GM12878 (cell line): ENCODE measurements around the gene HIVEP3. TPM values are rescaled to one million over a fixed set of nuclear protein-coding genes. Genes with fewer than 3 reads are reported as not detected.
A peak's percentile ranks its signal among the peaks of the same experiment; 100 is the strongest.

Experiments
- ATAC-seq: fragments of 200-7000 bp; cut with Tn5 transposase; 3 replicates; pipeline ENCODE4 v1.9.1; 2020; ENCODE audit warnings: mild to moderate bottlenecking, moderate library complexity
- BruUV-seq: library from RNA; stranded (reverse); fragments of 400-500 nt; replicated peaks from 2 replicates; lab custom pipeline; 2021; lab: Mats Ljungman, UMichigan
- CTCF ChIA-PET: fragments of 300-600 bp; sonication (Branson Sonifier 250); formaldehyde crosslinking; extraction: SDS; loops from one replicate; lab custom pipeline; 2021; ENCODE audit warnings: inconsistent platforms; lab: Yijun Ruan, JAX
- POLR2A ChIA-PET: fragments of 350-600 bp; formaldehyde crosslinking; extraction: SDS; loops from one replicate; lab custom pipeline; 2021; ENCODE audit warnings: inconsistent platforms; lab: Charles Lee
- RAD21 ChIA-PET: fragments of 300-600 bp; sonication (Branson Sonifier 250); formaldehyde crosslinking; loops from one replicate; lab custom pipeline; 2023; ENCODE audit warnings: antibody characterized with exemption; ENCODE audit not compliant: unreplicated experiment; lab: Charles Lee
- SMC1A ChIA-PET: fragments of 300-600 bp; sonication (Branson Sonifier 250); formaldehyde crosslinking; loops from one replicate; lab custom pipeline; 2023; ENCODE audit not compliant: unreplicated experiment, uncharacterized antibody; lab: Charles Lee
- DNase-seq: peaks from one replicate; pipeline ENCODE4 v3.0.0-alpha.2; 2011; ENCODE audit warnings: low read depth, low spot score
- FAIRE-seq: peaks from 3 replicates; lab custom pipeline; 2011; peaks lifted over from hg19 to GRCh38; lab: Jason Lieb, UNC
- H2AFZ ChIP-seq: 2 replicates; pipeline ENCODE4 v1.6.0; 2011; ENCODE audit warnings: low read depth, low read length, control low read depth; ENCODE audit not compliant: control insufficient read depth
- H3K27ac ChIP-seq: 2 replicates; pipeline ENCODE4 v1.5.1; 2011; ENCODE audit warnings: control low read depth; ENCODE audit not compliant: control insufficient read depth, insufficient read depth
- H3K27me3 ChIP-seq, 2 experiments: replicated peaks in 1 of 2; 2 replicates each; pipeline versions ENCODE4 v1.6.0 to v1.6.1; 2011; ENCODE audit warnings: low read length in 1 of 2; ENCODE audit not compliant: control insufficient read depth in 2 of 2, insufficient read depth in 2 of 2
- H3K36me3 ChIP-seq, 2 experiments: 2 replicates each; pipeline ENCODE4 v1.5.1; 2011; ENCODE audit warnings: low read length in 1 of 2; ENCODE audit not compliant: control insufficient read depth in 2 of 2, insufficient read depth in 2 of 2
- H3K4me1 ChIP-seq: 2 replicates; pipeline ENCODE4 v1.6.1; 2011; ENCODE audit warnings: mild to moderate bottlenecking, low read length, moderate library complexity, mixed read lengths; ENCODE audit not compliant: control insufficient read depth, insufficient read depth
- H3K4me2 ChIP-seq: 2 replicates; pipeline ENCODE4 v1.6.0; 2011; ENCODE audit warnings: control low read depth; ENCODE audit not compliant: control insufficient read depth, insufficient read depth
- H3K4me3 ChIP-seq: fragments of 200-600 bp; sonication (generic); 2 replicates; pipeline ENCODE4 v1.5.1; 2016
- H3K79me2 ChIP-seq: 2 replicates; pipeline ENCODE4 v1.6.0; 2011; ENCODE audit warnings: low read length; ENCODE audit not compliant: control insufficient read depth, insufficient read depth
- H3K9ac ChIP-seq: 2 replicates; pipeline ENCODE4 v1.8.0; 2011; ENCODE audit warnings: low read length, control low read depth, mixed read lengths; ENCODE audit not compliant: control insufficient read depth, insufficient read depth
- H3K9me3 ChIP-seq: replicated peaks from 3 replicates; pipeline ENCODE4 v1.5.1; 2011; ENCODE audit warnings: mild to moderate bottlenecking, low read length; ENCODE audit not compliant: control insufficient read depth, insufficient read depth
- H4K20me1 ChIP-seq: 2 replicates; pipeline ENCODE4 v1.6.0; 2011; ENCODE audit not compliant: control insufficient read depth, insufficient read depth
- ASH2L ChIP-seq: fragments of 300-600, 200-600 bp; sonication (generic); IDR thresholded peaks from 2 replicates; pipeline ENCODE4 v1.6.1; 2017; ENCODE audit warnings: low read depth, mild to moderate bottlenecking, borderline replicate concordance
- CHD2 ChIP-seq: IDR thresholded peaks from 2 replicates; pipeline ENCODE4 v1.6.1; 2011; ENCODE audit warnings: low read depth, low read length, improper control_type of control experiment, borderline replicate concordance
- CREM ChIP-seq: IDR thresholded peaks from 2 replicates; pipeline ENCODE4 v1.6.1; 2014; ENCODE audit warnings: antibody characterized with exemption, low read depth
- GATAD2B ChIP-seq: fragments of 450-650 bp; conservative IDR thresholded peaks from 2 replicates; pipeline ENCODE4 v1.6.1; 2017; ENCODE audit warnings: low read depth, mild to moderate bottlenecking, moderate library complexity
- PKNOX1 ChIP-seq: fragments of 450-650 bp; IDR thresholded peaks from 2 replicates; pipeline ENCODE4 v1.6.1; 2016; ENCODE audit warnings: mild to moderate bottlenecking
- ZNF24 ChIP-seq: fragments of 450-650 bp; IDR thresholded peaks from 2 replicates; pipeline ENCODE4 v1.6.1; 2017; ENCODE audit warnings: antibody characterized with exemption, mild to moderate bottlenecking
- ZNF384 ChIP-seq: IDR thresholded peaks from 2 replicates; pipeline ENCODE4 v1.6.1; 2012; ENCODE audit warnings: low read depth, mild to moderate bottlenecking, low read length, improper control_type of control experiment, borderline replicate concordance
- WGBS: methylation state at CpG from one replicate; pipeline ENCODE4 v1.1.6; 2016; ENCODE audit warnings: low lambda C conversion rate; ENCODE audit not compliant: insufficient replicate concordance, insufficient coverage; ENCODE audit errors: missing lambda C conversion rate; 5-methylcytosine and 5-hydroxymethylcytosine counted together
- in situ Hi-C: fragments of 300-500 bp; cut with MboI; formaldehyde crosslinking; loops from 9 replicates; pipeline ENCODE4 v1.14.3; 2018; ENCODE audit warnings: mixed read lengths
- intact Hi-C: fragments of 100-400 bp; cut with micrococcal nuclease; formaldehyde crosslinking; loops from one replicate; pipeline ENCODE4 v1.14.2; 2022; ENCODE audit not compliant: unreplicated experiment
- polyA plus RNA-seq, 11 experiments: library from polyadenylated mRNA; depleted of rRNA in 4 of 11; unstranded in 6 of 11; stranded (reverse) in 5 of 11; fragments of >200 nt; fragmentation: Nextera tagmentation in 4 of 11; fragmentation: Illumina TruSeq in 1 of 11; extraction: Ambion mirVana in 4 of 11; extraction: Trizol in 1 of 11; gene quantifications; 1 replicate in 1 of 11; 2 replicates in 10 of 11; pipeline versions ENCODE4 v1.2.1 to v1.2.3, GENCODE V29; 2011 to 2016; ENCODE audit warnings: inconsistent platforms in 2 of 11, missing spikeins in 2 of 11, low read depth in 1 of 11
- total RNA-seq, 4 experiments: library from RNA; depleted of rRNA in 3 of 4; stranded (reverse); fragments of >200 nt in 3 of 4; fragmentation: Illumina TruSeq in 1 of 4; extraction: Trizol in 1 of 4; gene quantifications; 2 replicates each; pipeline versions ENCODE4 v1.2.1 to v1.2.3, GENCODE V29; 2013 to 2021
- TF ChIP-seq, protein P1 (sequence below): fragments of 450-650 bp; IDR thresholded peaks from 2 replicates; pipeline ENCODE4 v1.6.1; 2017; ENCODE audit warnings: mild to moderate bottlenecking, moderate library complexity
- TF ChIP-seq, protein P2 (sequence below): IDR thresholded peaks from 2 replicates; pipeline ENCODE4 v1.6.1; 2012; ENCODE audit warnings: low read depth, low read length, improper control_type of control experiment

Gene HIVEP3
- total and polyA plus RNA-seq, 10 of the 15 experiments (the other 5 are each of a cell fraction or from before 2014, with no cell fraction given), result 1.8 to 13.6 (median 3.8) TPM

GRCh38 chr1:41751804-41752513 is 166.8 kb downstream of the HIVEP3 start (continued):
- TF ChIP-seq PKNOX1, result no peak; the same call in 1 of the 2 replicates

DNA sequence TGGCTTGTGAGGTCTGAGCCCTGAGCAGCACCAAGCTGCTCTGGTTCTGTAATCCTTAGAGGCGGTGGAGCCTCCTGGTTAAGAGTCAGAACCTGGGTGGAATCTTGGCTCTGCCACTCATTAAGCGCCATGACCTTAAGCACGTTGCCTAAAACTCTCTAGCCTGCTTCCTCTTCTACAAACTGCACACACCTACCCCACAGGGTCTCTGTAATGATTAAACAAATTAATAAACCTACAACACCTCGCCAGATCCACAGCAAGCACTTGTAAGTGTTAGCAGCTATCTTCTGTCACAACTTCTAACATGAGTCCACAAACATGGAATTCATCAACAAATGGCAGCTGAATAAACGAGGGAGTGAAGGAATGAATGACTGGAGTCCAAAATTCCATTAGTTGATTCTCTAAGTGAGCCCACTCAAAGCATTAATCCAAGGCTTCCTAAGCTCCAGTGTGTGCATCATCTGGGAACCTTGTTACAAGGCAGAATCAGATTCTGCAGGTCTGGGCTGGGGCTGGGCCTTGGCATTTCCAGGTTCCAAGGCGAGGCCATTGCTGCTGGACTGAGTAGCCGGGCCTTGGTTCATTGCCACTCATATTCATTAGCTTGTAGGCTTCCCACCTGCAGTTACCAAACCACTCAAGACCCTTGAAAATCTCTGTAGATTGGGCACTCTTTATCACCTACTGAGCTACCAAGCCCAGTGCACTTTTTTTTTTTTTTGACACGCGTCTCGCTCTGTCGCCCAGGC is 168.6 kb downstream of the HIVEP3 start:
- WGBS, result 68% methylated on average over 7 of the region's 11 CpGs

More for the DNA sequence above, 168.6 kb downstream of the HIVEP3 start:
- BruUV-seq, result no TSS peak
- Histone ChIP-seq H3K4me3 (no peak overlapping the region), H3K79me2 (no peaks in the 10 kb centered on the region), H3K9ac (no peak overlapping the region), H2AFZ (no peak overlapping the region), H3K9me3 (no peaks in the 10 kb centered on the region), H3K27me3 (no peaks in the 10 kb centered on the region), H3K27ac (peak overlapping the region; percentile 83), H3K4me1 (peaks cover 60% of the 10 kb centered on the region), H4K20me1 (no peaks in the 10 kb centered on the region), H3K36me3 (no peaks in the 10 kb centered on the region), H3K4me2 (peak overlapping the region; percentile 41)
- peak; percentile 13; the same call in 2 of the 3 replicates for ATAC-seq
- in situ Hi-C loops (no loop called here), intact Hi-C loops (loop anchor here (5.0 to 10.0 kb wide), 4 partner anchors 117 to 285 kb away; no protein-coding TSS in a partner anchor)
- CTCF ChIA-PET, result interaction anchor here (0.6 to 3.8 kb wide), 10 partner anchors 10 to 1216 kb away, joined by 3 to 31 read pairs (median 4); no protein-coding TSS in a partner anchor
- POLR2A ChIA-PET, result interaction anchor here (0.6 to 3.8 kb wide), 9 partner anchors 10 to 121 kb away, joined by 3 to 33 read pairs (median 5); no protein-coding TSS in a partner anchor
- FAIRE-seq, result no peak
- DNase-seq, result no peak
- SMC1A ChIA-PET, result interaction anchor here (0.7 to 6.8 kb wide), 23 partner anchors 8 to 176 kb away, joined by 3 to 69 read pairs (median 6); no protein-coding TSS in a partner anchor
- RAD21 ChIA-PET, result interaction anchor here (0.7 to 4.7 kb wide), 26 partner anchors 10 to 214 kb away, joined by 3 to 85 read pairs (median 5); no protein-coding TSS in a partner anchor
- TF ChIP-seq GATAD2B, result no peak
- TF ChIP-seq ZNF384, result peak; percentile 40; the same call in 1 of the 2 replicates
- TF ChIP-seq ASH2L, result no peak
- peak; percentile 49; the same call in 1 of the 2 replicates for TF ChIP-seq ZNF24
- TF ChIP-seq CHD2, result no peak
- TF ChIP-seq, protein P1, sequence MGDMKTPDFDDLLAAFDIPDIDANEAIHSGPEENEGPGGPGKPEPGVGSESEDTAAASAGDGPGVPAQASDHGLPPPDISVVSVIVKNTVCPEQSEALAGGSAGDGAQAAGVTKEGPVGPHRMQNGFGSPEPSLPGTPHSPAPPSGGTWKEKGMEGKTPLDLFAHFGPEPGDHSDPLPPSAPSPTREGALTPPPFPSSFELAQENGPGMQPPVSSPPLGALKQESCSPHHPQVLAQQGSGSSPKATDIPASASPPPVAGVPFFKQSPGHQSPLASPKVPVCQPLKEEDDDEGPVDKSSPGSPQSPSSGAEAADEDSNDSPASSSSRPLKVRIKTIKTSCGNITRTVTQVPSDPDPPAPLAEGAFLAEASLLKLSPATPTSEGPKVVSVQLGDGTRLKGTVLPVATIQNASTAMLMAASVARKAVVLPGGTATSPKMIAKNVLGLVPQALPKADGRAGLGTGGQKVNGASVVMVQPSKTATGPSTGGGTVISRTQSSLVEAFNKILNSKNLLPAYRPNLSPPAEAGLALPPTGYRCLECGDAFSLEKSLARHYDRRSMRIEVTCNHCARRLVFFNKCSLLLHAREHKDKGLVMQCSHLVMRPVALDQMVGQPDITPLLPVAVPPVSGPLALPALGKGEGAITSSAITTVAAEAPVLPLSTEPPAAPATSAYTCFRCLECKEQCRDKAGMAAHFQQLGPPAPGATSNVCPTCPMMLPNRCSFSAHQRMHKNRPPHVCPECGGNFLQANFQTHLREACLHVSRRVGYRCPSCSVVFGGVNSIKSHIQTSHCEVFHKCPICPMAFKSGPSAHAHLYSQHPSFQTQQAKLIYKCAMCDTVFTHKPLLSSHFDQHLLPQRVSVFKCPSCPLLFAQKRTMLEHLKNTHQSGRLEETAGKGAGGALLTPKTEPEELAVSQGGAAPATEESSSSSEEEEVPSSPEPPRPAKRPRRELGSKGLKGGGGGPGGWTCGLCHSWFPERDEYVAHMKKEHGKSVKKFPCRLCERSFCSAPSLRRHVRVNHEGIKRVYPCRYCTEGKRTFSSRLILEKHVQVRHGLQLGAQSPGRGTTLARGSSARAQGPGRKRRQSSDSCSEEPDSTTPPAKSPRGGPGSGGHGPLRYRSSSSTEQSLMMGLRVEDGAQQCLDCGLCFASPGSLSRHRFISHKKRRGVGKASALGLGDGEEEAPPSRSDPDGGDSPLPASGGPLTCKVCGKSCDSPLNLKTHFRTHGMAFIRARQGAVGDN, result peak; percentile 36; the same call in 1 of the 2 replicates
- TF ChIP-seq, protein P2, sequence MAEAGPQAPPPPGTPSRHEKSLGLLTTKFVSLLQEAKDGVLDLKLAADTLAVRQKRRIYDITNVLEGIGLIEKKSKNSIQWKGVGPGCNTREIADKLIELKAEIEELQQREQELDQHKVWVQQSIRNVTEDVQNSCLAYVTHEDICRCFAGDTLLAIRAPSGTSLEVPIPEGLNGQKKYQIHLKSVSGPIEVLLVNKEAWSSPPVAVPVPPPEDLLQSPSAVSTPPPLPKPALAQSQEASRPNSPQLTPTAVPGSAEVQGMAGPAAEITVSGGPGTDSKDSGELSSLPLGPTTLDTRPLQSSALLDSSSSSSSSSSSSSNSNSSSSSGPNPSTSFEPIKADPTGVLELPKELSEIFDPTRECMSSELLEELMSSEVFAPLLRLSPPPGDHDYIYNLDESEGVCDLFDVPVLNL, result no peak
- peak; percentile 41; the same call in 1 of the 2 replicates for TF ChIP-seq PKNOX1
- no peak for TF ChIP-seq CREM
